ENCODE data around the gene DTX1. TPM values are rescaled to one million over a fixed set of nuclear protein-coding genes. Genes with fewer than 3 reads are reported as not detected.

Gene DTX1
- total RNA-seq, 4 donors from 2014 or later, result 17.3 to 38.1 (median 25.4) TPM

GRCh38 chr12:113088971-113089756 is 32.6 kb downstream of the DTX1 start:
- no peak overlapping the region for H3K4me3 ChIP-seq
- DNase-seq (ENCODE audit: low spot score in 2 of 2), result no peak
- no peaks in the 10 kb centered on the region for H3K36me3 ChIP-seq
- peaks cover 0 to 20% of the 10 kb centered on the region in 2 donors for H3K27me3 ChIP-seq
- 68 to 80% methylated on average over 13 of the region's 13 CpGs for WGBS, 2 donors
- no peaks in the 10 kb centered on the region for H3K9me3 ChIP-seq
- H3K27ac ChIP-seq, result peak overlapping the region in 1 of 4 donors; percentile 34
- peaks cover 0 to 20% (median 5%) of the 10 kb centered on the region in 4 donors for H3K4me1 ChIP-seq
- TF ChIP-seq CTCF (IDR thresholded peaks at IDR 0.05) (no peak), EP300 (IDR thresholded peaks at IDR 0.05) (no peak), POLR2A (IDR thresholded peaks at IDR 0.05) (no peak)

DNA sequence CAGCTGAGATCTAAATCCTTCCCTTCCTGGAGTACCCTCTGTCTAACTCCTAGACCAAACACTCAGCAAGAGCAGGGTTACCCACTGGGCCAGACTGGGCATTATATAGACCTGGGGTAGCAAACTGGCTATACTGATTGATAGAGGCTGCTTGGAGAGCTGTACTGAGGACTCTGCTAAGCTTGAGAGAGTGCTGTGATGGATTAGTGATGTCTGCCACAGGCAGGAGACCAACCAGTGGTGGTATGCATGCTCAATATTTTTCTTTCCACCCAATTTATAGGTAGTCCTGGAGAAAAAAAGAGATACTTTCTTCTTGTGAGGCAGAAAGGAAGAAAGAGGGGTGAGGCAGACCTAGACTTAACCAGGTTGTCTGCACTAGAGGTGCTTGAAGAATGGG is 33.3 kb downstream of the DTX1 start:
- Histone ChIP-seq H3K4me3 (no peak overlapping the region), H3K4me1 (peaks cover 0 to 20% (median 5%) of the 10 kb centered on the region in 4 donors), H3K27me3 (peaks cover 0 to 20% of the 10 kb centered on the region in 2 donors), H3K9me3 (no peaks in the 10 kb centered on the region), H3K36me3 (no peaks in the 10 kb centered on the region), H3K27ac (no peak overlapping the region)
- DNase-seq (ENCODE audit: low spot score in 2 of 2), result no peak
- TF ChIP-seq EP300 (IDR thresholded peaks at IDR 0.05) (no peak), POLR2A (IDR thresholded peaks at IDR 0.05) (no peak)

- Histone ChIP-seq H3K4me1 (peaks cover 0 to 20% (median 5%) of the 10 kb centered on the region in 4 donors), H3K4me3 (no peak overlapping the region), H3K27me3 (peaks cover 0 to 20% of the 10 kb centered on the region in 2 donors), H3K36me3 (no peaks in the 10 kb centered on the region), H3K9me3 (no peaks in the 10 kb centered on the region), H3K27ac (no peak overlapping the region)
- TF ChIP-seq EP300 (IDR thresholded peaks at IDR 0.05) (no peak), POLR2A (IDR thresholded peaks at IDR 0.05) (no peak), CTCF (IDR thresholded peaks at IDR 0.05) (no peak)
- 50 to 79% methylated on average over 3 to 21 of the region's 21 CpGs for WGBS, 2 donors
- DNase-seq (ENCODE audit: low spot score in 2 of 2), result no peak
Measured at GRCh38 chr12:113090740-113091139, 34.2 kb downstream of the DTX1 start.

DNA sequence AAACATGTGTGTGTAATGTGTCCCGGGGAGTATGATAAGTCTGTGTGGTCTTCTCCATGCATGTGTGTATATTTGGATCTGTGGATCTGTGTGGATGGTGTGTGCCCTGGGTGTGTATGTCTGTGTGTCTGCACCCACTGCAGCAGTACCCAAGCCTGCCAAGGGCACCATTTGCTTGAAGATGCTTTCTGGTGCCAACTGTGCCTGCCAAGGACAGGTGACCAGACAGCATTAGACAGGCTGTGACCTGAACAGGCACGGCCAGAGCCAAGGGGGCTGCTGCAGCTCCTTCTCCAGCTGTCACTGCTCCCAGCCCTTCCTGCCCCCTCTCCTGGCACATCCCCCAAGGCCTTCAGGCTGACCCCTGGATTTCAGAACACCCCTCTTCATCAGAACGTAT is 35.0 kb downstream of the DTX1 start:
- H3K27me3 ChIP-seq, result peaks cover 0 to 20% of the 10 kb centered on the region in 2 donors
- WGBS, 2 donors, result 74 to 76% methylated on average over 2 to 3 of the region's 3 CpGs

GRCh38 chr12:113092607-113093408 is 36.3 kb downstream of the DTX1 start:
- no peak for DNase-seq (ENCODE audit: low spot score in 2 of 2)
- Histone ChIP-seq H3K27me3 (peaks cover 0 to 7% of the 10 kb centered on the region in 2 donors), H3K27ac (no peak overlapping the region), H3K4me1 (peaks cover 0 to 18% (median 6%) of the 10 kb centered on the region in 4 donors), H3K9me3 (no peaks in the 10 kb centered on the region), H3K36me3 (no peaks in the 10 kb centered on the region), H3K4me3 (peak overlapping the region in 1 of 4 donors; percentile 10)
- TF ChIP-seq EP300 (IDR thresholded peaks at IDR 0.05), result no peak
- peak in 1 of 5 experiments; percentile 11 for TF ChIP-seq CTCF (IDR thresholded peaks at IDR 0.05)
- no peak for TF ChIP-seq POLR2A (IDR thresholded peaks at IDR 0.05)
- WGBS, 2 donors, result 13 to 23% methylated on average over 12 to 30 of the region's 31 CpGs

More for the DNA sequence above, 35.0 kb downstream of the DTX1 start:
- H3K27ac ChIP-seq, result no peak overlapping the region
- no peak for TF ChIP-seq POLR2A (IDR thresholded peaks at IDR 0.05)
- TF ChIP-seq CTCF (IDR thresholded peaks at IDR 0.05), result no peak
- TF ChIP-seq EP300 (IDR thresholded peaks at IDR 0.05), result no peak
- peaks cover 0 to 13% (median 5%) of the 10 kb centered on the region in 4 donors for H3K4me1 ChIP-seq
- H3K9me3 ChIP-seq, result no peaks in the 10 kb centered on the region
- no peaks in the 10 kb centered on the region for H3K36me3 ChIP-seq
- no peak for DNase-seq (ENCODE audit: low spot score in 2 of 2)
- no peak overlapping the region for H3K4me3 ChIP-seq

Measured in tibial nerve (tissue), 4 donors.